ENCODE measurements around the gene CDK12. TPM values are rescaled to one million over a fixed set of nuclear protein-coding genes. Genes with fewer than 3 reads are reported as not detected.
"Not testable (repeated sequence)": the region's sequence is repeated elsewhere in the genome, so short reads cannot be mapped to it uniquely, and the experiment has no call there.

The CDK12 gene
- polyA plus RNA-seq, 3 donors: 44.6 to 68.6 (median 64.7) TPM

- no peak for DNase-seq
Measured at GRCh38 chr17:39486242-39486641, 25.0 kb downstream of the CDK12 start.

DNA sequence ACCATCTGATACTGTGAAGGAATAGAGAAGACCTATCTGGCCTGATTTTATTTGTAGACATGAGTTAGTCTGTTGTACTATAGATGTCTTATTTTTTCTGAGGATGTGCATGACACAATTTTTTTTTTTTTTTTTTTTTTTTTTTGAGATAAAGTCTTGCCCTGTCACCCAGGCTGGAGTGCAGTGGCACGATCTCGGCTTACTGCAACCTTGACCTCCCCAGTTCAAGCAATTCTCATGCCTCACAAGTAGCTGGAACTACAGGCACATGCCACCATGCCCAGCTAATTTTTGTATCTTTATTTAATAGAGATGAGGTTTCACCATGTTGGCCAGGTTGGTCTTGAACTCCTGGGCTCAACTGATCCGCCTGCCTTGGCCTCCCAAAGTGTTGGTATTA, 26.2 kb downstream of the CDK12 start:
- not testable (repeated sequence) for DNase-seq

- DNase-seq: no peak
Measured at GRCh38 chr17:39487946-39488345, 26.7 kb downstream of the CDK12 start.

- DNase-seq: not testable (repeated sequence)
Measured at GRCh38 chr17:39496921-39497320, 35.6 kb downstream of the CDK12 start.

DNA sequence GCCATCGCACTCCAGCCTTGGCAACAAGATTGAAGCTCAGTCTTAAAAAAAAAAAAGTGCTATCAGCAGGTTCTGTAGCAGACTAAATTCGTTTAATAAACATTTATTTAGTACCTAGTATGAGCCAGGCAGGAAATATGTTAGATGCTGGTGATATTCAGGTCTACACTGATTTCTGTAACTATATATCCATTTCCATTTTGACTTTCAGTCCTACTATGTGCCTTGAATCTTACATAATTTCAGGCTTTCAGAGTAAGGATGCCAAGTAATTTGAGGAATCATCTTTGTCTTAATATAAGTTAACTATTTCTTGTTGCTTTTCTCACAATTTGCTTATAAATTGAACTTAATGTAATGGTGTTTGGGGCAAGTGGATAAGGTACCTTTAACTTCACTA, 46.2 kb downstream of the CDK12 start:
- no peak for DNase-seq

DNA sequence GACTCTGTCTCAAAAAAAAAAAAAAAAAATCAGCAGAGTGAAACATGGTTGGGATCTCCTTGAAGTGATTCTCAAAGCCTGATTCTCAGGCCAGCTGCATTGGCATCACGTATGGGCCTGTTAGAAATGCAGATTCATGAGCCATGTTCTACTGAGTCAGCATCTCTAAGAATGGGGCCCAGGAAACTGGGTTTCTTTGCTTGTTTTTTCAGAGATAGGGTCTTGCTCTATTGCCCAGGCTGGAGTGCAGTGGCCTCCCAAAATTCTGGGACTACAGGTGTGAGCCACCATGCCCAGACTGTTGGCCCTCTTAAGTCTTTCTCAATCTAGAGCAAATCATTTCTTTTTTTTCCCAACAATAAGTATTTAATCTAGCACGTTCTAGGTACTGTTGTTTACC, 47.7 kb downstream of the CDK12 start:
- DNase-seq: no peak

GRCh38 chr17:39513309-39513708, 52.0 kb downstream of the CDK12 start:
- DNase-seq: no peak

DNA sequence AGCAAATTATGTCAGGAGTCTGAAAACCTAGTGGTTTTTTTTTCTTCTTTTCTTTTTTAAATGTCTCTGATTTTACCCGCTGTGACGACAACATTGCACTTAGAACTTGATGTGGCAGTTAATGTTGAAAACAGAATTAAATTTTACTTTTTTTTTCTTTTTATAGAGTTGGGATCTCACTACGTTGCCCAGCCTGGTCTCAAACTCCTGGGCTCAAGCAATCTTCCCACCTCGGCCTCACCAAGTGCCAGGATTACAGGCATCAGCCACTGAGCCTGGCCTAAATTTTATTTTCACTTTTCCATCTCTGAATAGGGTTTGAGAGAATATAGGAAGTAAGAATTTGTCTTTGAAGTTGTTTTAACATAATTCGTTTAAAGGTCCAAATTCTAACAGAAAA, 52.6 kb downstream of the CDK12 start:
- no peak for DNase-seq

- DNase-seq: no peak
Measured at GRCh38 chr17:39517224-39517623, 55.9 kb downstream of the CDK12 start.

DNA sequence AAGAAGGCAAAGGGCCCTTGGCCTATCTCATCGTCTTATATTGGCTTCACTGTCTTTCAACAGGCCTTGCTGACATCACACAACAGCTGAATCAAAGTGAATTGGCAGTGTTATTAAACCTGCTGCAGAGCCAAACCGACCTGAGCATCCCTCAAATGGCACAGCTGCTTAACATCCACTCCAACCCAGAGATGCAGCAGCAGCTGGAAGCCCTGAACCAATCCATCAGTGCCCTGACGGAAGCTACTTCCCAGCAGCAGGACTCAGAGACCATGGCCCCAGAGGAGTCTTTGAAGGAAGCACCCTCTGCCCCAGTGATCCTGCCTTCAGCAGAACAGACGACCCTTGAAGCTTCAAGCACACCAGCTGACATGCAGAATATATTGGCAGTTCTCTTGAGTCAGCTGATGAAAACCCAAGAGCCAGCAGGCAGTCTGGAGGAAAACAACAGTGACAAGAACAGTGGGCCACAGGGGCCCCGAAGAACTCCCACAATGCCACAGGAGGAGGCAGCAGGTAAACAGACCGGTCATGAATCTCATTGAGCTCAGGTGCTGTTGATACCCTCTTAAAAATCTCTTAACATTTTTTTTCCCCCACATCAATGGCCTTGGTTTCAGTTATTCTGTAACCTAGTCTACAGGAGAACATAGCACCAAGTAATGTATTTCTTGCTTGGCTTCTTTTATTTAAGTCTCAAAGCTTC, 64.7 kb downstream of the CDK12 start:
- no peak for DNase-seq

DNA sequence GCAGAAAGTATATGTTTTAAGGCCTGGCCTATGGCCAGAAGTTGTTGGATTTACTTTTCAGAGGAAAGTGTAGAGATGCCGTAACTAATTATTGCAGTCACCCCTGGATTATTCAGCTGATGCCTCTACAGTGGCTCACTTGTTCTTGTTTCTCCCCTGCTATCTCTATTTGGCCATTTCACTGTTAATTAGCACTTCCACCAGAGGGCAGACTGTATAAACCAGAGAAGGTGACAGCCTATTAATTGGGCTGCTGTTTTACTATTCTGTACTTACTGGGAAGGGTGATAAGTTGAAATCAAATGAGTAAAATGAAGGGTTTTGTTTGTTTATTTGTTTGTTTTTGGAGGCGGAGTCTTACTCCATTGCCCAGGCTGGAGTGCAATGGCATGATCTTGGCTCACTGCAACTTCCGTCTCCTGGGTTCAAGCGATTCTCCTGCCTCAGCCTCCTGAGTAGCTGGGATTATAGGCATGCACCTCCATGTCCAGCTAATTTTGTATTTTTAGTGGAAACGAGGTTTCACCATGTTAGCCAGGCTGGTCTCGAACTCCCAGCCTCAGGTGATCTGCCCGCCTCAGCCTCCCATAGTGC, 66.0 kb downstream of the CDK12 start:
- DNase-seq: no peak

DNA sequence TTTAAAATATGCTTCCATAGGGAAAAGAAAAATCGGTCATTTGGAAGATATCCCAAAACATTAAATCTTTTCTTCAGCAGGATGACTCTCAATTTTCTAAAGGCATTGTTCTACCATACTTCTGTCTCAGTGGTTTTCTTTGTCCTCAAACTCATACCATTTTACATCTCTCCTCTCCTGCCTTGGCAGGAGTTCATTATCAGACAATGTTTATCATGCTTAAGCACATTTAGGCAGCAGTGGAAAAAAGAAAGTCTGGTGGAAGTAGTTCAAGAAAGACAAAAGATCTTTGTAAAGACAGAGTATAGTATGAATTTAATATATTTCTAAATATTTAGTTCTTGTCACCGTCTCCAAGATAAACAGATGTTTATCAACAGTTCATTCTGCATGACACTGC, 68.2 kb downstream of the CDK12 start:
- no peak for DNase-seq

DNA sequence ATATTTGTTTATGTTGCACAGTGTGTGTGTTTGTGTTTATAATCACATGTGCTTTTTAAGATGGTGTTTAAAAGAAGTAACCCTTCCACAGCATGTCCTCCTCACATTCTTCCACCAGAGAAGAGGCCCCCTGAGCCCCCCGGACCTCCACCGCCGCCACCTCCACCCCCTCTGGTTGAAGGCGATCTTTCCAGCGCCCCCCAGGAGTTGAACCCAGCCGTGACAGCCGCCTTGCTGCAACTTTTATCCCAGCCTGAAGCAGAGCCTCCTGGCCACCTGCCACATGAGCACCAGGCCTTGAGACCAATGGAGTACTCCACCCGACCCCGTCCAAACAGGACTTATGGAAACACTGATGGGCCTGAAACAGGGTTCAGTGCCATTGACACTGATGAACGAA, 69.2 kb downstream of the CDK12 start:
- no peak for DNase-seq

- DNase-seq: no peak
Measured at GRCh38 chr17:39531252-39531651, 70.0 kb downstream of the CDK12 start.

DNA sequence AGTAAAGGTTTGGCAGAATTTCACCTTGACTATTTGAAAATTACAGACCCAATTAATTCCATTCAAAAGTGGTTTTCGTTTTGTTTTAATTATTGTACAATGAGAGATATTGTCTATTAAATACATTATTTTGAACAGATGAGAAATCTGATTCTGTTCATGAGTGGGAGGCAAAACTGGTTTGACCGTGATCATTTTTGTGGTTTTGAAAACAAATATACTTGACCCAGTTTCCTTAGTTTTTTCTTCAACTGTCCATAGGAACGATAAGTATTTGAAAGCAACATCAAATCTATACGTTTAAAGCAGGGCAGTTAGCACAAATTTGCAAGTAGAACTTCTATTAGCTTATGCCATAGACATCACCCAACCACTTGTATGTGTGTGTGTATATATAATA, 72.6 kb downstream of the CDK12 start:
- DNase-seq: no peak

DNA sequence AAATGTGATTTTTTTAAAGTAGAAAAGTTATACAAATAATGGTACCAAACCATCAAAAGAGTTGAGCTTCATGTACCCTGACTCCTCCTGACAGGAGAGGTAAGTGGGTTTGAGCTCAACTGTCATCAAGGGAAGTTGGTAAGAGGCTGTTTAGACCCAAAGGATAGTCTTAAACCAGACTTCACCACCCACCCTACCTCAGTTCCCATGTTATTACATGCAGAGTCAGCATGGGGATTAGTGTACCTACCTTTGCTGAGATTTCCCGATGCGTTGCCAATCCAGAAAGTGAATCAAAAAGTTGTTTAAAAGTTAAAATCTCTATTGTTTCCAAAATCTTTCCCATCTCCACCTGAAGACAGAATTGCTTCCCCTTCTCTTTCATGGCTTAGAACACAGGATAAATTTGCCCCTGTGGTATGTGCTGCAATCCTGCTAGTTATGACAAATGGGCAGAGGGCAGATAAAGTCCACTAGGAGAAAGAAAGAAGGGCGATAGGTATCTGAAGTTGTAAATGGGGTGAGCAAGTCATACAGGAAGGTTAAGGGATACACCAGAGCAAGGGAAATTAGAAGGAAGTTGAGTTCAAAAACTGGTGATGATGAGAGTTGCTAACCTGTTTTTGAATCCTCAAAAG, 73.6 kb downstream of the CDK12 start:
- no peak for DNase-seq

DNA sequence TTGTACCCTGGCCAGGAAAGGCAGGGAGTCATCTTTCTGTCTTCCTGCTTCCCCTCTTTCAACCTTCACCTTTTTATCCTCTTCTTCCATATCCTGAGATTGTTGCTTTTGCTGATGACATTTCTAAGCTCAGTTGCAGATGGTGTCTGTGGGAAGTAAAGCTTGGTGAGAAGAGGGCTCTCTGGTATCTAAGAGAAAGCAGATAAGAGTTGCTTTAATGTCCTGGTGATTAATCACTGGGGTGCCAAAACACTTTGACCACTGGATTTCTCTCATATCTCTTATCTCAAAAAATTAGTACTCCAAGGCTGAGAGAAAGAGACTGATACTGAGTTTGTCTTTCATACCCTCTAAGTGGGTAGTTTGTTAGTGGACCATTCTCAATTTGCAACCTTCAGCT, 75.2 kb downstream of the CDK12 start:
- no peak for DNase-seq

DNA sequence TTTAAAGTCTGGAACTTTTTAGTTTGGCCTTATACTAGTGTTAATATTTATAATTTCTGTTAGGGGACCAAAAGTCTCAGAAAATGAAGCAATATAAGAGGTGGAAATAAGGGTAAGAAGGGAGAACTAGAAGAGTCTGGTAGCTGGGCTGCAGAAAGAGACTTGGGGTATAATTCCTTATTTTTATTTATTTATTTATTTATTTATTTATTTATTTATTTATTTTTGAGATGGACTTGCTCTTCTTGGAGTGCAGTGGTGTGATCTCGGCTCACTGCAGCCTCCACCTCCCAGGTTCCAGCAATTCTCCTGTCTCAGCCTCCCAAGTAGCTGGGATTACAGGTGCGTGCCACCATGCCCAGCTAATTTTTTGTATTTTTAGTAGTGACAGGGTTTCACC, 76.1 kb downstream of the CDK12 start:
- not testable (repeated sequence) for DNase-seq

- no peak for DNase-seq
Measured at GRCh38 chr17:39538866-39539265, 77.6 kb downstream of the CDK12 start.

- no peak for DNase-seq
Measured at GRCh38 chr17:39540611-39541010, 79.3 kb downstream of the CDK12 start.

GRCh38 chr17:39541652-39542051, 80.4 kb downstream of the CDK12 start:
- no peak for DNase-seq

- DNase-seq: no peak
Measured at GRCh38 chr17:39543176-39543575, 81.9 kb downstream of the CDK12 start.

DNA sequence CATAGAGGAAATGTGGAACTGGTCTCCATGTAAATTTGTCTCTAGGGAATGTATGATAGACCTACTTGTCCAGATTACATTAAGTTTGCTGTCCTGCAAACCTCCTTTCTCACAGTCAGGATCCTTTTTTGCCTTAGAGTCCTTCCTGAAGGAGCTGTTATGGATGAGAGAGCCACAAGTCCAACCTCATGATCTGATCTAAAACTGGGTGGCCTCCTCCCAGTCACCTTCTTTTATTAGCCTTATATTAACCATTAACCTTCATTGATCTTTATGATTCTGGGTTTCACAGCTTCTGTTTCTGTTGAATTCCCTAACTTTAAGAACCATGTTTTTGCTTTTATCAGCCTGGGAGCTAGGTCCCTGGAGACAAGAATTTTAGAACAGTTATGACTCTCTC, 82.4 kb downstream of the CDK12 start:
- DNase-seq: no peak

- DNase-seq: not testable (repeated sequence)
Measured at GRCh38 chr17:39544361-39544760, 83.1 kb downstream of the CDK12 start.
